ENCODE data around the gene HCN3. TPM values are rescaled to one million over a fixed set of nuclear protein-coding genes. Genes with fewer than 3 reads are reported as not detected.
"Not testable (repeated sequence)": the region's sequence is repeated elsewhere in the genome, so short reads cannot be mapped to it uniquely, and the experiment has no call there.

The HCN3 gene
- total and polyA plus RNA-seq, 2 donors (not counting 1 experiment from before 2014, with no cell fraction given) = 6.2 to 9.2 TPM

GRCh38 chr1:155326631-155327037 lies 49.4 kb downstream of the HCN3 start:
- no peaks in the 10 kb centered on the region for H3K9me3 ChIP-seq (ENCODE audit: control extremely low read depth in 1 of 3, control insufficient read depth in 2 of 3, insufficient read depth in 1 of 3, low read length in 2 of 3)
- no peak overlapping the region for H2AFZ ChIP-seq (ENCODE audit: insufficient read depth, low read depth, low read length, poor library complexity, severe bottlenecking)
- Mint-ChIP-seq H3K27me3 (no peaks in the 10 kb centered on the region), H3K4me1 (peaks cover 8% of the 10 kb centered on the region), H3K27ac (peak overlapping the region; percentile 12), H3K4me3 (no peak overlapping the region), H3K9me3 (ENCODE audit: insufficient read depth) (no peaks in the 10 kb centered on the region)
- ATAC-seq (ENCODE audit: low read depth) (no peak), DNase-seq (no peak)
- peak overlapping the region in 1 of 2 donors; percentile 12 for H3K27ac ChIP-seq (ENCODE audit: low read length in 2 of 2)
- no peak overlapping the region for H3K4me2 ChIP-seq (replicated peaks; ENCODE audit: low read depth, low read length, poor library complexity, severe bottlenecking)
- H3K79me2 ChIP-seq (ENCODE audit: control insufficient read depth, insufficient read depth, low read length) = peaks cover 4% of the 10 kb centered on the region
- ChIA-PET POLR2A (interaction anchor here (0.6 kb wide), 1 partner anchor 23 kb away, joined by 5 read pairs; no protein-coding TSS in a partner anchor), CTCF (interaction anchor here (0.6 to 2.1 kb wide), 4 partner anchors 12 to 122 kb away, joined by 3 to 9 read pairs (median 3); no protein-coding TSS in a partner anchor)
- WGBS (ENCODE audit: insufficient coverage) = 96% methylated on average over 7 of the region's 7 CpGs
- H3K36me3 ChIP-seq (replicated peaks in 1 of 2; ENCODE audit: control extremely low read depth in 1 of 2, control insufficient read depth in 1 of 2, extremely low read depth in 1 of 2, insufficient read depth in 2 of 2, low read length in 1 of 2) = peaks cover 0 to 16% of the 10 kb centered on the region in 2 experiments
- H3K4me3 ChIP-seq (ENCODE audit: control extremely low read depth in 1 of 5, extremely low read depth in 1 of 5, insufficient read depth in 1 of 5, low read depth in 2 of 5, low read length in 4 of 5) = no peak overlapping the region
- H3K27me3 ChIP-seq (replicated peaks in 1 of 4; ENCODE audit: control extremely low read depth in 1 of 4, control insufficient read depth in 3 of 4, insufficient read depth in 4 of 4, low read length in 3 of 4) = no peaks in the 10 kb centered on the region
- H4K20me1 ChIP-seq (ENCODE audit: control insufficient read depth, insufficient read depth, low read length, poor library complexity, severe bottlenecking) = no peaks in the 10 kb centered on the region
- intact Hi-C loops (cut with micrococcal nuclease) = loop anchor here (10.0 kb wide), 1 partner anchor 1178 kb away; the partner anchor contains the start of gene MEF2D
- H3K9ac ChIP-seq (ENCODE audit: low read length) = no peak overlapping the region
- no peak for TF ChIP-seq EZH2 (IDR thresholded peaks at IDR 0.05; ENCODE audit: borderline replicate concordance, insufficient read depth, low read depth, low read length, poor library complexity, severe bottlenecking)
- TF ChIP-seq, protein P1, sequence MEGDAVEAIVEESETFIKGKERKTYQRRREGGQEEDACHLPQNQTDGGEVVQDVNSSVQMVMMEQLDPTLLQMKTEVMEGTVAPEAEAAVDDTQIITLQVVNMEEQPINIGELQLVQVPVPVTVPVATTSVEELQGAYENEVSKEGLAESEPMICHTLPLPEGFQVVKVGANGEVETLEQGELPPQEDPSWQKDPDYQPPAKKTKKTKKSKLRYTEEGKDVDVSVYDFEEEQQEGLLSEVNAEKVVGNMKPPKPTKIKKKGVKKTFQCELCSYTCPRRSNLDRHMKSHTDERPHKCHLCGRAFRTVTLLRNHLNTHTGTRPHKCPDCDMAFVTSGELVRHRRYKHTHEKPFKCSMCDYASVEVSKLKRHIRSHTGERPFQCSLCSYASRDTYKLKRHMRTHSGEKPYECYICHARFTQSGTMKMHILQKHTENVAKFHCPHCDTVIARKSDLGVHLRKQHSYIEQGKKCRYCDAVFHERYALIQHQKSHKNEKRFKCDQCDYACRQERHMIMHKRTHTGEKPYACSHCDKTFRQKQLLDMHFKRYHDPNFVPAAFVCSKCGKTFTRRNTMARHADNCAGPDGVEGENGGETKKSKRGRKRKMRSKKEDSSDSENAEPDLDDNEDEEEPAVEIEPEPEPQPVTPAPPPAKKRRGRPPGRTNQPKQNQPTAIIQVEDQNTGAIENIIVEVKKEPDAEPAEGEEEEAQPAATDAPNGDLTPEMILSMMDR (IDR thresholded peaks at IDR 0.05) = no peak
- H3K4me1 ChIP-seq (ENCODE audit: control insufficient read depth in 2 of 2, insufficient read depth in 2 of 2, low read length in 2 of 2) = peaks cover 5 to 18% of the 10 kb centered on the region in 2 donors

DNA sequence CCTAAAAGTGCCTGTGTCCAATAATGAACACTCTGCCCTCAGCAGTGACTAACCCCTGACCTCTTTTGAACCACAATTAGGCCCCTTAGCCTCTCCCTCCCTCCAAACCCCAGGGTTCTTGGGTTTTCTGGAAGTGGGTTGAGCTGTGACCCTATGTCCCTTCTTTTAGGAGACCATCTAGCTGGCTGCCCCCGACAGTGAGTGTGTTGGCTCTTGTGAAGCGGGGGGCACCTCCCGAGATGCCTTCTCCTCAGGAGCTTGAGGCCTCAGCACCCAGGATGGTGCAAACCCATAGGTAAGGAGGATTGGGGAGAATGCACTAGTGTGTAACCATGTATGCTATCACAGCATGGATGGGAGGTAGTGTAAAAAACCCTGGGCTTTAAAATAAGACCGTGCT lies 50.7 kb downstream of the HCN3 start:
- Mint-ChIP-seq H3K27me3 (no peaks in the 10 kb centered on the region), H3K4me1 (peaks cover 4% of the 10 kb centered on the region), H3K9me3 (ENCODE audit: insufficient read depth) (no peaks in the 10 kb centered on the region), H3K27ac (no peak overlapping the region), H3K4me3 (no peak overlapping the region)
- Histone ChIP-seq H3K4me3 (ENCODE audit: control extremely low read depth in 1 of 5, extremely low read depth in 1 of 5, insufficient read depth in 1 of 5, low read depth in 2 of 5, low read length in 4 of 5) (no peak overlapping the region), H2AFZ (ENCODE audit: insufficient read depth, low read depth, low read length, poor library complexity, severe bottlenecking) (no peak overlapping the region), H3K9me3 (ENCODE audit: control extremely low read depth in 1 of 3, control insufficient read depth in 2 of 3, insufficient read depth in 1 of 3, low read length in 2 of 3) (no peaks in the 10 kb centered on the region), H3K9ac (ENCODE audit: low read length) (no peak overlapping the region), H3K79me2 (ENCODE audit: control insufficient read depth, insufficient read depth, low read length) (no peaks in the 10 kb centered on the region), H3K36me3 (replicated peaks in 1 of 2; ENCODE audit: control extremely low read depth in 1 of 2, control insufficient read depth in 1 of 2, extremely low read depth in 1 of 2, insufficient read depth in 2 of 2, low read length in 1 of 2) (peaks cover 0 to 16% of the 10 kb centered on the region in 2 experiments), H3K4me2 (replicated peaks; ENCODE audit: low read depth, low read length, poor library complexity, severe bottlenecking) (no peak overlapping the region), H3K4me1 (ENCODE audit: control insufficient read depth in 2 of 2, insufficient read depth in 2 of 2, low read length in 2 of 2) (peaks cover 0 to 8% of the 10 kb centered on the region in 2 donors), H3K27me3 (replicated peaks in 1 of 4; ENCODE audit: control extremely low read depth in 1 of 4, control insufficient read depth in 3 of 4, insufficient read depth in 4 of 4, low read length in 3 of 4) (no peaks in the 10 kb centered on the region), H3K27ac (ENCODE audit: low read length in 2 of 2) (no peak overlapping the region), H4K20me1 (ENCODE audit: control insufficient read depth, insufficient read depth, low read length, poor library complexity, severe bottlenecking) (no peaks in the 10 kb centered on the region)
- no peak for TF ChIP-seq EZH2 (IDR thresholded peaks at IDR 0.05; ENCODE audit: borderline replicate concordance, insufficient read depth, low read depth, low read length, poor library complexity, severe bottlenecking)
- TF ChIP-seq, protein P1 (IDR thresholded peaks at IDR 0.05) = no peak
- 100% methylated on average over 4 of the region's 4 CpGs for WGBS (ENCODE audit: insufficient coverage)
- CTCF ChIA-PET = interaction anchor here (0.8 to 2.1 kb wide), 3 partner anchors 8 to 79 kb away, joined by 3 to 9 read pairs (median 5); no protein-coding TSS in a partner anchor
- POLR2A ChIA-PET = no interaction called here
- intact Hi-C loops (cut with micrococcal nuclease) = loop anchor here (10.0 kb wide), 1 partner anchor 1177 kb away; the partner anchor contains the start of gene MEF2D
- ATAC-seq (ENCODE audit: low read depth) (no peak), DNase-seq (no peak)

GRCh38 chr1:155328856-155329255 lies 51.6 kb downstream of the HCN3 start:
- H4K20me1 ChIP-seq (ENCODE audit: control insufficient read depth, insufficient read depth, low read length, poor library complexity, severe bottlenecking); H3K27me3 Mint-ChIP-seq; H3K27ac Mint-ChIP-seq; ATAC-seq (ENCODE audit: low read depth); DNase-seq; H3K79me2 ChIP-seq (ENCODE audit: control insufficient read depth, insufficient read depth, low read length); H3K27ac ChIP-seq (ENCODE audit: low read length in 2 of 2); H3K4me1 Mint-ChIP-seq; H3K9ac ChIP-seq (ENCODE audit: low read length); H3K4me3 ChIP-seq (ENCODE audit: control extremely low read depth in 1 of 5, extremely low read depth in 1 of 5, insufficient read depth in 1 of 5, low read depth in 2 of 5, low read length in 4 of 5); H3K4me2 ChIP-seq (replicated peaks; ENCODE audit: low read depth, low read length, poor library complexity, severe bottlenecking); H3K27me3 ChIP-seq (replicated peaks in 1 of 4; ENCODE audit: control extremely low read depth in 1 of 4, control insufficient read depth in 3 of 4, insufficient read depth in 4 of 4, low read length in 3 of 4); H2AFZ ChIP-seq (ENCODE audit: insufficient read depth, low read depth, low read length, poor library complexity, severe bottlenecking); POLR2A ChIA-PET; H3K4me1 ChIP-seq (ENCODE audit: control insufficient read depth in 2 of 2, insufficient read depth in 2 of 2, low read length in 2 of 2); H3K9me3 Mint-ChIP-seq (ENCODE audit: insufficient read depth); H3K9me3 ChIP-seq (ENCODE audit: control extremely low read depth in 1 of 3, control insufficient read depth in 2 of 3, insufficient read depth in 1 of 3, low read length in 2 of 3); H3K4me3 Mint-ChIP-seq: not testable (repeated sequence)
- intact Hi-C loops (cut with micrococcal nuclease) = loop anchor here (10.0 kb wide), 1 partner anchor 1176 kb away; the partner anchor contains the start of gene MEF2D
- CTCF ChIA-PET = interaction anchor here (0.7 to 2.1 kb wide), 4 partner anchors 78 to 1006 kb away, joined by 3 to 9 read pairs (median 4); partner anchors contain the start of genes MTX1 and THBS3
- 100% methylated on average over 6 of the region's 7 CpGs for WGBS (ENCODE audit: insufficient coverage)
- peaks cover 0 to 16% of the 10 kb centered on the region in 2 experiments for H3K36me3 ChIP-seq (replicated peaks in 1 of 2; ENCODE audit: control extremely low read depth in 1 of 2, control insufficient read depth in 1 of 2, extremely low read depth in 1 of 2, insufficient read depth in 2 of 2, low read length in 1 of 2)
